Measurements from ENCODE around the gene CEACAM8. TPM values are rescaled to one million over a fixed set of nuclear protein-coding genes. Genes with fewer than 3 reads are reported as not detected.
"Not testable (repeated sequence)": the region's sequence is repeated elsewhere in the genome, so short reads cannot be mapped to it uniquely, and the experiment has no call there.

The CEACAM8 gene
- total RNA-seq (2014; rRNA removed; shearing (Covaris generic)) = not detected in 2 replicates

DNA sequence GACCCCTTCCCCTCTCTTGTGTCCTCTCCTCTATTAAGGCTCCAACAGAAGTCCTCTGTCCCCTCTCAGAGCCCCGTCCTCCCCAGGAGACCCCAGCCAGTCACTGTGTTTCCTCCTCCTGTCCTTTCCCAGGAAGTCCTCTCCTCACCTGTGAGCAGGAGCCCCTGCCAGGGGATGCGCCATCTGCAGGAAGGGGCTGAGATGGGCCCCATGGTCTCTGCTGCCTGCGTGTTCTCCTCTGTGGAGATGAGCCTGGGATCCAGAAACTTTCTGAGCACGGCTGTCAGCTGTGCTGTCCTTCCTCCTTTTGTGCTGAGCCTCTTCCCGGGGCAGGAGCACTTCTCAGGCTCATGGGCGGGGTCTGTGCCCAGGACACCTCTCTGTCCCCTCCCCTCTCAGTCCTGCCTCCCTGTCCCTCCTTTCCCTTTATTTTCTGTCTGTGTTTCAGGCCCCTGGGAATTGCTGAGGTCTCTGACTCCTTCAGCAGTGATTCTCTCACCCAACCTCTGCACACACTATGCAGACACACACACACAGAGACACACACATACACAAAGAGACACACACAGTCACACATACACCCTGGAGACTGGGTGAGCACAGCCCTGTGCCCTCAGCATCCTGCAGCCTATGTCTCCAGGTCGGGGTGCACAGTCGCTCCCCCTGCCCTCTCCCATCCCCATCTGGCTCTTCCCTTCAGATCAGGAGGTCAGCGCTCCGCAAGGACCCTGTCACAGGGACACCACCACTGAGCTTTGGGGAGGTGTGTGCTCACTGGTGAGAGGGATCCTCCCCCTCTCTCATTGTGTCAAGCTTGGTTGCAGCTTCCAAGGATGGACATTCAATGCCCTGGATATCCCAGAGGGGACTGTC, at the start of gene CEACAM8:
CEACAM8 (minus strand) TSS at position 308 of the 873 bp plus-strand sequence; CDS start at position 212, 96 bp downstream.
- no peak for DNase-seq (ENCODE audit: low spot score)

DNA sequence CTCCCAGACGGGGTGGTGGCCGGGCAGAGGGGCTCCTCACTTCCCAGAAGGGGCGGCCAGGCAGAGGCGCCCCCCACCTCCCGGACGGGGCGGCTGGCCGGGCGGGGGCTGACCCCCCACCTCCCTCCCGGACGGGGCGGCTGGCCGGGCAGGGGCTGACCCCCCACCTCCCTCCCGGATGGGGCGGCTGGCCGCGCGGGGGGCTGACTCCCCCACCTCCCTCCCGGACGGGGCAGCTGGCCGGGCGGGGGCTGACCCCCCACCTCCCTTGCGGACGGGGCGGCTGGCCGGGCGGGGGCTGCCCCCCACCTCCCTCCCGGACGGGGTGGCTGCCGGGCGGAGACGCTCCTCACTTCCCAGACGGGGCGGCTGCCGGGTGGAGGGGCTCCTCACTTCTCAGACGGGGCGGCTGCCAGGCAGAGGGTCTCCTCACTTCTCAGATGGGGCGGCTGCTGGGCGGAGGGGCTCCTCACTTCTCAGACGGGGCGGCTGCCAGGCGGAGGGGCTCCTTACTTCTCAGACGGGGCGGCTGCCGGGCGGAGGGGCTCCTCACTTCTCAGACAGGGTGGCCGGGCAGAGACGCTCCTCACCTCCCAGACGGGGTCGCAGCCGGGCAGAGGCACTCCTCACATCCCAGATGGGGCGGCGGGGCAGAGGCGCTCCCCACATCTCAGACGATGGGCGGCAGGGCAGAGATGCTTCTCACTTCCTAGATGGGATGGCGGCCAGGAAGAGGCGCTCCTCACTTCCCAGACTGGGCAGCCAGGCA, 44.8 kb upstream of the CEACAM8 start:
- not testable (repeated sequence) for DNase-seq (ENCODE audit: low spot score)

DNA sequence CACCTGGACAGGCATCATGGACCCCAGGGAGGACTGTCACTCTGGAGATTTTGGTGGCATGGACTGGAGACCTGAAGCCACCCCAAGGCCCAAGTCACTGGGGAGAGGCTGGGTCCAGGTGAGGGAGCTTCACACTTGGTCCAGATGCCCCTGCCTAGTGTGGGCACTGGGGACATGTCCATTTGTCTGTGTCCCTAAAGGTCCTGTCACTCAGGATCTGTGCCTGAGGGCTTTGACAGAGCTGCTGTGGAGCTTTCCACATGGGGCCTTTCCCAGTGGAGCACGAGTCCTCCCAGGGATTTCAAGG, 40.5 kb upstream of the CEACAM8 start:
- DNase-seq (ENCODE audit: low spot score) = no peak

DNA sequence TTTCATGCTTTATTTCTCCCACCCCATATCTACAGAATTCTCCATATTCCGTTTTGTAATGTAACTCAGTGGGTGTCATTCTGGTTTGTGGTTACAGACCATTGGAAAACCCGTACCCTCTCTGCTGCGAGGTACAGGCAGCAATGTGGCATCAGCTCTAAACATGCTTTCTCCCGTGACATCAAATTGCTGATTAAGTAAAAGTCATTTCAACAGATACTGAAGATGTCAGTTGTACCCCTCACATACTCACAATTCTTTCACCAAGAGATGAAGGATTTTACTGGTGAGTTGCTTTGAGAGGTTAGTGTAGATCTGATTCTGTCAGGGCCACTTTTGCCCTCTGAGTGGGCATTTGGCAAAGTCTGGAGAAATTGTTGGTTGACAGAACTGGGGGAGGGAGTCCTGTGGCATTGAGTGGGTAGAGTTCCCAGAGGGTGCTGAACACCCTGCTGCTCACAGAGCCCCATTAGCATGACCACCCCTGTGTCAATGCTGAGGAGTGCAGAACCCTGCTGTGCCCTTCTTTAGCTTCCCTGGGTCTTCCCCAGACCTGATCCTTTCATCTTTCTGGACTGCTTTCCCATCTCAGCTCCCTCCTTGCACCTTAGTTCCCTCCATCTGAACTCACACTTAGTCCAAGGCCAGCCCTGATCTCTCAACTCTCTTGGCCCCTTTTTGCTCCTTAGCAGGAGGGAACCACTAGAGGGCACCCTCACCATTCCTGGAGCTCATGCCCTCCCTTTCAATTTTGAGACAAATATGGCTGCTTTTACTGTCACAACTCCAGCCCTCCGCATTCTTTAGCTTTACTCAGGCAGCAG, 39.9 kb upstream of the CEACAM8 start:
- DNase-seq (ENCODE audit: low spot score) = peak; percentile 14

DNA sequence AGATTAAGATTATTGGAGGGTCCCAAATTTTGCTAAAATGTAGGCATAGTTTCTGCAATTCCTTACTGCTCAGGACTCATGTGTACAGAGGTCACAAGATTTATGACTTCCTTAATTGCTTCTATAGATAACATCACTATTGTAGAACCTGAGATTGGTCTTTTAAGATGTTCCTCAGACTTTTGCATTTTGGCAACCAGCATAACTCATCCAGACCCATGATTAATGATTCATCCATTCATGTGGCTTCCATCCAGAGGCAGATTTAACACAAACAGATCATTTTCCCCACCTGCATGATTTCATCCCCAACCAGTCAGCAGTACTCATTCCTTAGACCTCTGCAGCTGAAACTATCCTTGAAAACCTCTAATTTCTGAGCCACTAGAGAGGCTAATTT, 34.5 kb upstream of the CEACAM8 start:
- no peak for DNase-seq (ENCODE audit: low spot score)

DNA sequence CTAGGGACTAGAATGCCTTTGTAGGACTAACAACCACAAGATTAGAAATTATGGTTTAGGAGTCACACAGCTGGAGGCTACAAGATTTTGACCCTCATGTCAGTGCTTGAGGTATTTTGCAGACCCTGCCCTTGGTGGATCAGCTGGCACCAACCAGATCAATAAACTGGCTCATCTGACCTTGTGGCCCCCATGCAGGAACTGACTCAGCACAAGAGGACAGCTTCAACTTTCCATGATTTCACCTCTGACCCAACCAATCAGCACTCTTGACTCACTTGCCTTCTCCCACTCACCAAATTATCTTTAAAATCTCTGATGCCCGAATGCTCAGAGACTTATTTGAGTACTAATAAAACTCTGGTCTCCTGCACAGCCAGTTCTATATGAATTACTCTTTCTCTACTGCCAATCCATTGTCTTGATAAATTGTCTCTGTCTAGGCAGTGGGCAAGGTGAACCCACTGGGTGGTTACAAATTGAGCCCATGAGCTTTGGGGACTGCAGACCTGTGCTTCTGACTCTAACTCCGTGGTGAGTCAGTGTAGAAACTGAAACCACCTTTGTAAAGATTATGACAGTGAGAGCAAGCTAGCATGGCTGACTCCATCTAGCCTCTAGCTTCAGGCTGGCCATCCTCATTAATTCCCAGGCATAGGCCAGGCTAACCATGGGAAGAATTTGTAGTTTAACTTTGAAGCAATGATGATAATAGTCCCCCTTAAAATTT, 33.9 kb upstream of the CEACAM8 start:
- no peak for DNase-seq (ENCODE audit: low spot score)

DNA sequence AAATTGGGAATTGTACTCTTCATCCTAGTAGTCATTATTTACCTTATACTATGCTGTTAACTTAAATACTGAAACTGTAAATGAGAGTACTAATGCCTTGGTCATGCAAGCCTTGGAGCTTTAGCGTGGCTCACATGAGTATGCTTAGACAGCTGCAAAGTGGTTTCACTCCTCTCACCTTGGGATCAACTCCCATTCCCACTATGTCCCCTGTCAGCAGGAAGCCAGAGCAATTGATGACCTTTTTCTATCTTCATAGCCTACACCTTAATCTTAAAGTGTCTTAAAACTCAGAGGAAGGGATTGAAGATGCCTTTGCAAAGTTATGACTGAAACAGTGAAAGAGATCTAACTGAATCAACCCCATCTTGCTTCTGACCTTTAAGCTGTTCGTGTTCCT, 33.2 kb upstream of the CEACAM8 start:
- no peak for DNase-seq (ENCODE audit: low spot score)

DNA sequence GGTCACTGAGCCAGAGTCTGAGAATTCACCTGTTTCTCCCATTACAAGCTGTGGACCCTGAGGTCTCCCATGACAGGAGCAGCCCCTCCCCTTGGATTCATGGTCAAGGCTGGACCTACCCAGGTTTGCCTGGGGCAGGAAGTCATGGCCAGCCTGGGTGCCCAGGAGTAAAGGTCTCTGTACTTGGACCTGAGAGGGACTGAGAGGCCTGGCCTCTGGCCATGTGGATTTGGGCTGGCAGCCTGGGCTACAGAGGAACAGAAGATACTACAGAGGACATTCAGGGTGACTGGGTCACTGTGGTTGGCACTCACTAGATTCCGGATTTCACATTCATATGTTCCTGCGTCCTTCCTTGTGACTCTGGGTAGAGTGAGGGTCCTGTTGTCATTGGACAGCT, 31.5 kb upstream of the CEACAM8 start:
- no peak for DNase-seq (ENCODE audit: low spot score)

DNA sequence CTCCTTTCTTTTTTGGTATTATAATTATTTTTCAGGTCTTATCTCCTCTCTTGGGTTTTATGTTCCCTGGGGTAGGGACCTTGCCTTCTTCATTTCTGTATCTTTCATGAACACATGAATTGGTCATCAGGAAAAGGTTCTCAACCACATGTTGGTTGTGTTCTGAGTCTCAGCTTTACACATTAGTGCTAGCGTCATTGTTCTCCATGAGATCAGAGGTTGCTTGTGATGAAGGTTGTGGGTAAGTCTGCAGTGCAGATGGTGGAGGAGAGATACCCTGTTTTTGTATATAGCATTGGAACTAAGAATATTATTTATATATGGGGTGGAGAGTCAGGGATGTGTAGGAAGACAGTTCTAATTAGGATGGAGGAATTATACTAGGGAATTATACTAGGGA, 24.5 kb upstream of the CEACAM8 start:
- no peak for DNase-seq (ENCODE audit: low spot score)

DNA sequence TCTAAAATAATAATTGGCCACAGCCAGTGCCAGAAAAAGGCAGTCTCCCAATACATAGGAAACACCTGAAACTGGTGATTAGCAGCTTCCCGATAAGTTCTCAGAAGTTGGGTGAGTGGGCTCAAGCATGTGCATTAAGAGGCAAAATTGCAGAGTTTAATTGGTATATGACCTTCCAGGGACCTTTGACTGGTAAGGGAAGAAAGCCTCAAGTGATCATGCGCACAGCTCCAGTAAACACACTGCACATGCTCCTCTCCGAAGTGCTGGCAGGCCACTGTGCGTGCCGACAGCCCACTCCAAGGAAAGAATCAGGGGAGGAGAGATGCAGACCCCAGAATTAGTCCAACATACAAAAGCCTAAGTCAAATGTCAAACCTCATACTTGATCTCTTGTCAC, 18.9 kb upstream of the CEACAM8 start:
- no peak for DNase-seq (ENCODE audit: low spot score)

DNA sequence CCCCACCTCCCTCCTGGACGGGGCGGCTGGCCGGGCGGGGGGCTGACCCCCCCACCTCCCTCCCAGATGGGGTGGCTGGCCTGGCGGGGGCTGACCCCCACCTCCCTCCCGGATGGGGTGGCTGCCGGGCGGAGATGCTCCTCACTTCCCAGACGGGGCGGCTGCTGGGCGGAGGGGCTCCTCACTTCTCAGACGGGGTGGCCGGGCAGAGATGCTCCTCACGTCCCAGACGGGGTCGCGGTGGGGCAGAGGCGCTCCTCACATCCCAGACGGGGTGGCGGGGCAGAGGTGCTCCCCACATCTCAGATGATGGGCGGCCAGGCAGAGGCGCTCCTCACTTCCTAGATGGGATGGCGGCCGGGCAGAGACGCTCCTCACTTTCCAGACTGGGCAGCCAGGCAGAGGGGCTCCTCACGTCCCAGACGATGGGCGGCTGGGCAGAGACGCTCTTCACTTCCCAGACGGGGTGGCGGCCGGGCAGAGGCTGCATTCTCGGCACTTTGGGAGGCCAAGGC, 15.7 kb upstream of the CEACAM8 start:
- not testable (repeated sequence) for DNase-seq (ENCODE audit: low spot score)

DNA sequence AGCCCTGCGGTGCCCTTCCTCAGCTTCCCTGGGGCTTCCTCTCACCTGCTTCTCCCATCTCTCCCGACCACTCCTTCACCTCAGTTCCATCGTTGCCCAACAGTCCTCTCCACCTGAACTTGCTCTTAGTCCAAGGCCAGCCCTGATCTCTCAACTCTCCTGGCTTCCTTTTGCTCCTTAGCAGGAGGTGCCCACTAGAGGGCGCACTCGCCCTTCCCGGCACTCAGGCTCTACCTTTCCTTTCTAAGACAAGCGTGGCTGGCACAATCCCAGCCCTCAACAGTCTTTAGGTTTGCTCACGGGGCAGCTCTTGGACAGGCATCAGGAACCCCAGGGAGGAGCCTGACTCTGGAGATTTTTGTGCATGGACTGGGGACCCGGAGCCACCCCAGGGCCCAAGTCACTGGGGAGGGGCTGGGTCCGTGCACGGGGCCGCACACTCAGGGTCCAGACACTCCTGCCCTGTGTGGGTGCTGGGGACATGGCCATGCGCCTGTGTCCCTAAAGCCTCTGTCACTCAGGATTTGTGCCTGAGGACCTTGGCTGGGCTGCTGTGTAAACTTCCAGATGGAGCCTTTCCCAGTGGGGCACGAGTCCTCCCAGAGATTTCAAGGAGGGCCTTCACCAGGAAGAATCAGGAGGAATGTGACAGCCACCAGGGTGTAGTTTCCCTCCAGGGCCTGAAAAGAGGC, 12.1 kb upstream of the CEACAM8 start:
- DNase-seq (ENCODE audit: low spot score) = peak; percentile 40

DNA sequence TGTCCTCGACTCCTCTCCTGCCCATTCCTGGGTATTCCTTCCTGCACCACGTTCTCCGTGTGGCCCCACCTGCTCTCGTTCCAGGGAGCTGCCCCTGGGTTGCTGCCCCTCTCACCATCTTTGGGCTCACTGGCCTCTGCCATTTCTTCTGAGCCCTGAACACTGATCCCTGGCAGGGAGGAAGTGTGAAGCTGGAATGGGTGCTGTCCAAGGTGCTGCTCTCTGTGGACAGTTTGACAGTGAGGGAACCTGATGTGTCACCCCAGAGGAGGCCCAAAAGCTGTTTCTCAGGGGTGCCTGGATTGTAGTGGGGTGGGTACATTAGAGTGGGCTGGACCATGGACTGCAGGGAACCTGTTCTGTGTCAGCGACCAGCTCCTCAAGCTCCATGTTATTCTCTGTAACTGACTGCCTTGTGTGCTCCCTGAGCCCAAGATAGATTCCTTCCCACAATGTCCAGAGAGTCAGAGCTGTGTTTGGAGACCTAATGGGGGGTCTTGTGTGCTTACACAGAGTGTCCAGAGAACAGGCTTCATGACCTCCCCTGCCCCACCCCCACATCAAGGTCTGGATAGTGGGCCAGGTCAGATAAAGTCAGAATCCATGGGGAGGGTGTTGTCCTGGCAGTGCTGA, 7.2 kb upstream of the CEACAM8 start:
- DNase-seq (ENCODE audit: low spot score) = no peak

DNA sequence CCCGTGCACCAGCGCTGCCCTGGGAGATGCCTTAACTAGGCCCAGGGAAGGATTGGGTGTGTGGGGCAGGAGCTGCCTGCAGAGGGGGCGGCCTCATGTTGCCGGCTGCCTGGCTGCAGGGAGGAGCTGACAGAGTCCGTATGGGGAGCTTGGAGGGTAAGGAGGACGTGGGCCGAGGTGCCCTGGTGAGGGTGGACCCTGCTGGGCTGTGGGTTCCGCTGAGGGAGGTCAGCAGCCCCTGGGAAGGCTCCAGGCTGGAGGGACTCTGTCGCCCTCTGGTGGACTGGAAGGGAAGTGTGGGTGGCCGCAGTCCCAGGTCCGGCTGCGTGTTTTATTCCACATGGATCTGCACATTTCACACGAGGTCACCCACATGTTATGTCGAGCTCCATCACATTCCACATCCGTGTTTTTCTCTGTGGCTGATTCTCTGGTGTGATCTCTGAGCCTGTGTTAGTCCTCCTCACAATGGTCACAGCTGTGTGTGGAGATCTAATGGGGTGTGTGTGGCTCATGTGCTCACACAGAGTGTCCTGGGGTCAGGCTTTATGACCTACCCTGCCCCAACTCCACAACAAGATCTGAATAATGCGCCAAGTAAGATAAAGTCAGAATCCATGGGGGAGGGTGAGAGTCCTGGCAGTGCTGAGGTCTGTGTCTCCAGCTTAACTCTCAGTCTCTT, 1.8 kb upstream of the CEACAM8 start:
- DNase-seq (ENCODE audit: low spot score) = no peak

DNA sequence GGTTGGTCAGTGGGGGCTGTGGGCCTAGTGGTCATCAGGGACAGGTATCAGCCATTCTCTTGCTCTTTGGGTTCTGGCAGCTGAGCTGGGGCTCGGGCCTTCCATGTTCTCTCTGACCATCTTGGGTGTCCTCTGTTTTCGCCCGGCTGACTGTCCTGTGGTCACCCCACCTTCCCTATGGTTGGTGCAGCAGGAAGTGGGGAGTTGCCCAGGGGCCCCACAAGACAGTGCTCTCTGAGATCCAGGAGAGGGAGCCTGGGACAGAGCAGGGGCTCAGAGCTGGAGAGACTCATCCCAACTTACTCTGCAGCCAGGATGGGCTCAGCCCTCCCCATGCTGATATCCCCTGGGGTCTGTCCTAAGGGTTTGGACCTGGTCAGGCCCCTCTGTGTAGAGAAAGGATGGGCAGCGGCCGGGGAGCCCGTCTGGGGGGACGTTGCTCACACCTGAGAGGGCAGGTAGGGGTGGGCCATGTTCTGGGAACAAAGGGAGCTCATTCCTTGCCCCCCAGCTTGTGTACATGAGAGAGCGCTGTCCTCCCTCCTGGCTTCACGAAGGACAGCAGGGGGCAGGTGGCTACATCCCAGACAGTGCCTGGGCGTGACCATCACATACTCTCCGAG, 937 bp upstream of the CEACAM8 start:
- DNase-seq (ENCODE audit: low spot score) = no peak

DNA sequence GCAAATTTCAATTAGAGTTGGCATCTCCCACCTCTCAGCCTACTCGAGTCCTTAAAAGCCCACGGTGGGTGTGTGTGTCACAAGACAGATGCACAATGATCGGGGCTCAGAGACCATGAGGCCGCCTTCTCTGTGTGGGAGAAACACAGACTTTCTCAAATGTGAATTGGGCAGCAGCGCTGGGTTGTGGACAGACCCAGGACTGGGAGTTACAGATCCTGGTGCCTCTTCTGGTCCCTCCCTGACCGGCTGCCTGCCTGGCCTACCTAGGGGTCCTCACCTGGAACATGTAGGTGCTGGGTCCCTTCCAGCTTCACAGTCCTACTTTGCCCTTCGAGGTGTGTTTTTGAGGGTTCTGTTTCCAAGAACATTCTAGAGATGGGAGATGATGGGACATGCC, 4.9 kb downstream of the CEACAM8 start:
- no peak for DNase-seq (ENCODE audit: low spot score)

DNA sequence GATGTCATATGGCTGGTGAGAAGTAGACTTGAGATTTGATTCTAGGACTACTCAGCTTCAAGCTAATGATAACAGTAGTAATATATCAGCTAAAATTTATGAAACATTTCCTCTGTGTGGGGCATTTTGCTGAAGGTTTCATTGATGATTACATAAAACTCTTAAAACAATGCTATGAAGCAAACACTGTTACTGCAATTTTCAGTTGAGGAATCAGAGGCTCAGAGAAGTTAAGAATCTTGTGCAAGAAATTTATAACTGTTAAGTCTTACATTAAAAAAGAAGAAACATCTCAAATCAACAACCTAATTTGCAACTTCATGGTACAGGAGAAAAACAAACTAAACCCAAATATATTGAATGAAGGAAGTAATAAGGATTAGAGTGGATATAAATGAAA, 10.3 kb downstream of the CEACAM8 start:
- DNase-seq (ENCODE audit: low spot score) = no peak

DNA sequence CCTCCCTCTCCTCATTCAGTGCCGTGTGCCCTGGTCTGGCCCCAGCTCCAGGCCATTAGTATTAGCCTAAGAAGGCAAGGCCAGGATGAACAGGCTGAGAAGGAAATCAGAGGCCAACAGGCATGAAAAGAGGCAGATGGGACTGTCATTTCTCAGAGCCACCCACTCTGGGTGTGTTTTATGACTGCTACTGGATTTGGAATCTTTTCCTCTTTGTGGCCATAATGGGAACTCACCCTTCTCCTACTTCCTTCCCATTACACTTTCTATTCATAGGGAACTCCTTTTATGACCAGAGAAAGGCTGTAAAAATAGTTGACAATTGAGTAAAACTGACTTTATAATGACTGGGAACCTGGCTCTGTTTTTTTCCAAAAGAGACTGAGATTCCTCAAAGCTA, 17.7 kb downstream of the CEACAM8 start:
- no peak for DNase-seq (ENCODE audit: low spot score)

DNA sequence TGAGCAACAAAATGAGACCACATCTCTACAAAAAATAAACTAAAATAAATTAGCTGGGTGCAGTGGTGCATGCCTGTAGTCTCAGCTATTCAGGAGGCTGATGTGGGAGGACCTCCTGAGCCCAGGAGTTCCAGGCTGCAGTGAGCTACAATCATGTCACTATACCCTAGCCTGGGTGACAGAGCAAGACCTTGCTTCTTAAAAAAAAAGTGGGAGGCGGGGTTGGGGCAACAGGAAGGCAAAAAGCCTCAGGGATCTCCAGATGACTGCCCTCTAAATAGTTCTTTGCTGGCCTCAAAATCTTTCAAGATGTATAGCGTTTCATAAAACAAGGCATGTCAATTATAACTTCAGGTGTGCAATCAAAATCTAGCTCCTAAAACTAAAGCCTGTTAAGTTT, 18.5 kb downstream of the CEACAM8 start:
- DNase-seq (ENCODE audit: low spot score) = no peak

Data from H4 (cell line).